ENCODE results near the gene MAP3K5.
"Not testable (repeated sequence)": the region's sequence is repeated elsewhere in the genome, so short reads cannot be mapped to it uniquely, and the experiment has no call there.

Gene MAP3K5

DNA sequence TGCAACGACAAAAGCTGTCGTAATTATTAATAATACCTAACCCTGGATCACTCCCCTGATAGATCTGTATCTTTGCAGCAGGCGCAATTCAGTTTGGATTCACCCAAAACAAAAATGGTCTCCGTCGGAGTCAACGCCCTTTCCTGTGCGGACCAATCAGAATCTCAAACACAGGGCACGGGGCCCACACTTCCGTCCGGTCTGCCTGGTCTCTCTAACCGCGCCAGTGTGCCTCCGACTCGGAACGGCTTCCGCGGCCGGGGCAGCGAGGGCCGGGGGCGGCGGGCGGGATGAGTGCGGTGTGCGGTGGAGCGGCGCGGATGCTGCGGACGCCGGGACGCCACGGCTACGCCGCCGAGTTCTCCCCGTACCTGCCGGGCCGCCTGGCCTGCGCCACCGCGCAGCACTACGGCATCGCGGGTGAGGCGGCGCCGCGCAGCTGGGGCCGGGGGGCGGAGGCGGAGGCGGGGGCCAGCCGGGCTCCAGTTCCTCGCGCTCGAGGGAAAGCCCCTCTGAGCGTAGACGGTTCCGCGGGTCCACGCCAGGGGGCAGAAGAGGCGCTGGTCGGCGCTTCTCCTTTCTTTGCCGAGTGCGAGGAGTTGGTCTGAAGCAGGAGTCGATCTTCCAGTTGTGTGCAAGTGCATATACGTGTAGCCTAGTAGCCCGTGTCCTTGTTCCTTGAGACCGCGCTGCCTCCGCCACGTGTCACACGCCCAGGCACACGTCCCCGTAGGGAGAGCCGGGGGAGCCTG lies 30.3 kb upstream of the MAP3K5 start, which contains the start of gene PEX7:
PEX7 (plus strand) TSS at position 217 of the 752 bp plus-strand sequence; CDS start at position 291, 74 bp downstream.
- H3K27me3 ChIP-seq (replicated peaks in 2 of 5; ENCODE audit: control insufficient read depth in 4 of 5, insufficient read depth in 5 of 5, low read length in 4 of 5): no peaks in the 10 kb centered on the region
- H3K36me3 ChIP-seq (ENCODE audit: control insufficient read depth in 4 of 4, insufficient read depth in 4 of 4, low read length in 3 of 4): peaks cover 0 to 12% (median 5%) of the 10 kb centered on the region in 4 experiments
- ChIA-PET POLR2A (interaction anchor here (1.0 to 2.7 kb wide), 2 partner anchors 31 to 84 kb away, joined by 3 to 7 read pairs; partner anchors contain the start of gene MAP3K5), CTCF (interaction anchor here (1.4 to 2.4 kb wide), 2 partner anchors 18 to 179 kb away, joined by 4 to 10 read pairs; no protein-coding TSS in a partner anchor)
- H3K4me3 ChIP-seq (ENCODE audit: control insufficient read depth in 1 of 7, extremely low read depth in 1 of 7, insufficient read depth in 4 of 7, low read depth in 2 of 7, low read length in 6 of 7): peak within 1 kb of the TSS; percentile 28 to 96 (median 81)
- H3K4me1 ChIP-seq (ENCODE audit: control extremely low read depth in 1 of 4, control insufficient read depth in 4 of 4, insufficient read depth in 4 of 4, low read length in 3 of 4): peaks cover 0 to 14% (median 10%) of the 10 kb centered on the region in 4 experiments
- DNase-seq: peak; percentile 93 to 97 (median 97)
- WGBS (ENCODE audit: insufficient coverage): 0% methylated on average over 56 of the region's 78 CpGs
- peak within 1 kb of the TSS; percentile 80 to 86 for H3K27ac ChIP-seq (ENCODE audit: insufficient read depth in 1 of 2, low read depth in 1 of 2, low read length in 2 of 2, poor library complexity in 1 of 2, severe bottlenecking in 2 of 2)
- H3K9me3 ChIP-seq (ENCODE audit: control extremely low read depth in 1 of 5, control insufficient read depth in 4 of 5, insufficient read depth in 2 of 5, low read depth in 1 of 5, low read length in 4 of 5): no peaks in the 10 kb centered on the region

DNA sequence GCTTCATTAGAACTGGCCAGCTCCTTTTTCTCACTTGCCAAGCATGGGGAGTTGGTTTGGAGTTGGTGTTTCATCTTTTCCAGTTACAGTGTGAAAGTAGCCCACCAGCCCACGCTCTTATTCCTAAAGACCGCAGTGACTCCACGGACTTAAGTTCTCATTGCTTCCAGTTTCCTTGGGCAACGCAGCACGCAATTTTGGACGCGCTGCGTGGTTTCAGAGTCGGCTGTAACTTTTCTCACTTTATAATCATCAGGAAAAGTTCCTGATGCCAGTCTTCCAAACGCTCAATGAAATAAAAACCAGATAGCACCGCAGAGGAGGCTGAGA lies 29.7 kb upstream of the MAP3K5 start:
- Histone ChIP-seq H3K4me1 (ENCODE audit: control extremely low read depth in 1 of 4, control insufficient read depth in 4 of 4, insufficient read depth in 4 of 4, low read length in 3 of 4) (peaks cover 0 to 14% (median 10%) of the 10 kb centered on the region in 4 experiments), H3K9me3 (ENCODE audit: control extremely low read depth in 1 of 5, control insufficient read depth in 4 of 5, insufficient read depth in 2 of 5, low read depth in 1 of 5, low read length in 4 of 5) (no peaks in the 10 kb centered on the region), H3K4me3 (ENCODE audit: control insufficient read depth in 1 of 7, extremely low read depth in 1 of 7, insufficient read depth in 4 of 7, low read depth in 2 of 7, low read length in 6 of 7) (peak overlapping the region; percentile 28 to 96 (median 81)), H3K27me3 (replicated peaks in 2 of 5; ENCODE audit: control insufficient read depth in 4 of 5, insufficient read depth in 5 of 5, low read length in 4 of 5) (no peaks in the 10 kb centered on the region), H3K36me3 (ENCODE audit: control insufficient read depth in 4 of 4, insufficient read depth in 4 of 4, low read length in 3 of 4) (peaks cover 0 to 9% (median 5%) of the 10 kb centered on the region in 4 experiments), H3K27ac (ENCODE audit: insufficient read depth in 1 of 2, low read depth in 1 of 2, low read length in 2 of 2, poor library complexity in 1 of 2, severe bottlenecking in 2 of 2) (peak overlapping the region; percentile 80 to 86)
- ChIA-PET POLR2A (interaction anchor here (1.0 to 2.7 kb wide), 2 partner anchors 30 to 84 kb away, joined by 3 to 7 read pairs; partner anchors contain the start of gene MAP3K5), CTCF (interaction anchor here (2.4 kb wide), 1 partner anchor 178 kb away, joined by 10 read pairs; no protein-coding TSS in a partner anchor)
- WGBS (ENCODE audit: insufficient coverage): 0% methylated on average over 7 of the region's 11 CpGs
- no peak for DNase-seq

DNA sequence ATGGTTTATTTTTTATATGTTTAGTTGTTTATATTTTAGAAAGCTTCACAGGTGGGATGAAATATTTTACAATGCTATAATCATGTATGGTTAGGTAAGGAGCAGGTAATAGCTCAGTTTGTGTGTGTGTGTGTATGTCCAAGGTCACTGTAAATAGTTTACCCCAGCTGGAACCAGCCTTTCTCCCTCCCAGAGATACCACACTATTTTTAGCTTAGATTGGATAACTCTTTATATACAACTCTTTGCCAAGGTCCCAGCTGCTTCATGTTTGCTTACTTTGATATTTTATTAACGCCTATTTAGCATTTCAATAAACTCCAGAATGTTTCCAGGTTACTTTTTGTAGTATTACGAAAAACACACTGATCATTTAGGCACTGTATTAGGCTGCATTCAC lies 28.3 kb upstream of the MAP3K5 start:
- Histone ChIP-seq H3K36me3 (ENCODE audit: control insufficient read depth in 4 of 4, insufficient read depth in 4 of 4, low read length in 3 of 4) (no peaks in the 10 kb centered on the region), H3K4me3 (ENCODE audit: control insufficient read depth in 1 of 7, extremely low read depth in 1 of 7, insufficient read depth in 4 of 7, low read depth in 2 of 7, low read length in 6 of 7) (no peak overlapping the region), H3K4me1 (ENCODE audit: control extremely low read depth in 1 of 4, control insufficient read depth in 4 of 4, insufficient read depth in 4 of 4, low read length in 3 of 4) (peaks cover 0 to 14% (median 10%) of the 10 kb centered on the region in 4 experiments), H3K9me3 (ENCODE audit: control extremely low read depth in 1 of 5, control insufficient read depth in 4 of 5, insufficient read depth in 2 of 5, low read depth in 1 of 5, low read length in 4 of 5) (no peaks in the 10 kb centered on the region), H3K27ac (ENCODE audit: insufficient read depth in 1 of 2, low read depth in 1 of 2, low read length in 2 of 2, poor library complexity in 1 of 2, severe bottlenecking in 2 of 2) (no peak overlapping the region), H3K27me3 (replicated peaks in 2 of 5; ENCODE audit: control insufficient read depth in 4 of 5, insufficient read depth in 5 of 5, low read length in 4 of 5) (no peaks in the 10 kb centered on the region)
- no peak for DNase-seq
- CTCF ChIA-PET: no interaction called here
- WGBS (ENCODE audit: insufficient coverage): 100% methylated on average over 2 of the region's 2 CpGs
- POLR2A ChIA-PET: no interaction called here

GRCh38 chr6:136816656-136817055 lies 24.4 kb upstream of the MAP3K5 start:
- H3K4me3 ChIP-seq (ENCODE audit: control insufficient read depth in 1 of 7, extremely low read depth in 1 of 7, insufficient read depth in 4 of 7, low read depth in 2 of 7, low read length in 6 of 7): no peak overlapping the region
- no peak for DNase-seq
- H3K36me3 ChIP-seq (ENCODE audit: control insufficient read depth in 4 of 4, insufficient read depth in 4 of 4, low read length in 3 of 4): no peaks in the 10 kb centered on the region
- H3K27me3 ChIP-seq (replicated peaks in 2 of 5; ENCODE audit: control insufficient read depth in 4 of 5, insufficient read depth in 5 of 5, low read length in 4 of 5): no peaks in the 10 kb centered on the region
- 92% methylated on average over 2 of the region's 2 CpGs for WGBS (ENCODE audit: insufficient coverage)
- ChIA-PET CTCF (interaction anchor here (1.2 to 1.3 kb wide), 2 partner anchors 25 to 173 kb away, joined by 3 to 4 read pairs; partner anchors contain the start of gene MAP3K5), POLR2A (no interaction called here)
- H3K4me1 ChIP-seq (ENCODE audit: control extremely low read depth in 1 of 4, control insufficient read depth in 4 of 4, insufficient read depth in 4 of 4, low read length in 3 of 4): peaks cover 0 to 4% (median 1%) of the 10 kb centered on the region in 4 experiments
- no peak overlapping the region for H3K27ac ChIP-seq (ENCODE audit: insufficient read depth in 1 of 2, low read depth in 1 of 2, low read length in 2 of 2, poor library complexity in 1 of 2, severe bottlenecking in 2 of 2)
- peaks cover 0 to 1% (median 0%) of the 10 kb centered on the region in 5 experiments for H3K9me3 ChIP-seq (ENCODE audit: control extremely low read depth in 1 of 5, control insufficient read depth in 4 of 5, insufficient read depth in 2 of 5, low read depth in 1 of 5, low read length in 4 of 5)

- CTCF ChIA-PET; H3K9me3 ChIP-seq (ENCODE audit: control extremely low read depth in 1 of 5, control insufficient read depth in 4 of 5, insufficient read depth in 2 of 5, low read depth in 1 of 5, low read length in 4 of 5); POLR2A ChIA-PET; DNase-seq; H3K27me3 ChIP-seq (replicated peaks in 2 of 5; ENCODE audit: control insufficient read depth in 4 of 5, insufficient read depth in 5 of 5, low read length in 4 of 5); H3K4me3 ChIP-seq (ENCODE audit: control insufficient read depth in 1 of 7, extremely low read depth in 1 of 7, insufficient read depth in 4 of 7, low read depth in 2 of 7, low read length in 6 of 7); H3K36me3 ChIP-seq (ENCODE audit: control insufficient read depth in 4 of 4, insufficient read depth in 4 of 4, low read length in 3 of 4); H3K4me1 ChIP-seq (ENCODE audit: control extremely low read depth in 1 of 4, control insufficient read depth in 4 of 4, insufficient read depth in 4 of 4, low read length in 3 of 4); H3K27ac ChIP-seq (ENCODE audit: insufficient read depth in 1 of 2, low read depth in 1 of 2, low read length in 2 of 2, poor library complexity in 1 of 2, severe bottlenecking in 2 of 2): not testable (repeated sequence)
- no CpG with 5 or more reads among the region's 1 CpG for WGBS (ENCODE audit: insufficient coverage)
Observed at GRCh38 chr6:136815608-136816007, 23.3 kb upstream of the MAP3K5 start.

- CTCF ChIA-PET: interaction anchor here (0.7 kb wide), 1 partner anchor 10 kb away, joined by 4 read pairs; no protein-coding TSS in a partner anchor
Observed at GRCh38 chr6:136812174-136812573, 19.9 kb upstream of the MAP3K5 start.

DNA sequence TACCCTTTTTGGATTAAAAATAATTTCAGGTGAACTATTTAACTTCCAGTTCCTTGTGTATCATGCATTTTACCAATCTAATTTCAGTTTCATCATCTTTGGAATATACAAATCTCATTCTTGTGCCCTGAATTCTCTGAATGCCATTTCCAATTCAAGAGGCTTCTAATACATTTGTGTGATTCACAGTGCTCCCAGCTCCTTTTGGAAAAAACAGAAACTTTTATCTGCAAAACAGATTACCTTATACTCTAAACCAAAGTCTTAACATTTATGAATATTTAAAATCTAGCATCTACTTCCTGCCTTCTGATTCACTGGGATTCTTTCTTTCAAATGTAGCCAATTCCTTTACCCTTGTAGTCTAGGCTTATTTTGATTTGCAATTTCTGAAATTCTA lies 19.0 kb upstream of the MAP3K5 start:
- H3K27ac ChIP-seq (ENCODE audit: insufficient read depth in 1 of 2, low read depth in 1 of 2, low read length in 2 of 2, poor library complexity in 1 of 2, severe bottlenecking in 2 of 2): no peak overlapping the region
- peaks cover 0 to 1% (median 0%) of the 10 kb centered on the region in 5 experiments for H3K9me3 ChIP-seq (ENCODE audit: control extremely low read depth in 1 of 5, control insufficient read depth in 4 of 5, insufficient read depth in 2 of 5, low read depth in 1 of 5, low read length in 4 of 5)
- no peak overlapping the region for H3K4me3 ChIP-seq (ENCODE audit: control insufficient read depth in 1 of 7, extremely low read depth in 1 of 7, insufficient read depth in 4 of 7, low read depth in 2 of 7, low read length in 6 of 7)
- ChIA-PET POLR2A (no interaction called here), CTCF (interaction anchor here (1.6 kb wide), 1 partner anchor 19 kb away, joined by 6 read pairs; the partner anchor contains the start of gene MAP3K5)
- no peak for DNase-seq
- H3K4me1 ChIP-seq (ENCODE audit: control extremely low read depth in 1 of 4, control insufficient read depth in 4 of 4, insufficient read depth in 4 of 4, low read length in 3 of 4): no peaks in the 10 kb centered on the region
- H3K36me3 ChIP-seq (ENCODE audit: control insufficient read depth in 4 of 4, insufficient read depth in 4 of 4, low read length in 3 of 4): no peaks in the 10 kb centered on the region
- no peaks in the 10 kb centered on the region for H3K27me3 ChIP-seq (replicated peaks in 2 of 5; ENCODE audit: control insufficient read depth in 4 of 5, insufficient read depth in 5 of 5, low read length in 4 of 5)

More at GRCh38 chr6:136812174-136812573, 19.9 kb upstream of the MAP3K5 start:
- WGBS (ENCODE audit: insufficient coverage): 89% methylated on average over 1 of the region's 2 CpGs
- no peak overlapping the region for H3K4me3 ChIP-seq (ENCODE audit: control insufficient read depth in 1 of 7, extremely low read depth in 1 of 7, insufficient read depth in 4 of 7, low read depth in 2 of 7, low read length in 6 of 7)
- POLR2A ChIA-PET: no interaction called here
- no peak for DNase-seq
- no peaks in the 10 kb centered on the region for H3K27me3 ChIP-seq (replicated peaks in 2 of 5; ENCODE audit: control insufficient read depth in 4 of 5, insufficient read depth in 5 of 5, low read length in 4 of 5)
- no peak overlapping the region for H3K27ac ChIP-seq (ENCODE audit: insufficient read depth in 1 of 2, low read depth in 1 of 2, low read length in 2 of 2, poor library complexity in 1 of 2, severe bottlenecking in 2 of 2)
- no peaks in the 10 kb centered on the region for H3K36me3 ChIP-seq (ENCODE audit: control insufficient read depth in 4 of 4, insufficient read depth in 4 of 4, low read length in 3 of 4)
- no peaks in the 10 kb centered on the region for H3K4me1 ChIP-seq (ENCODE audit: control extremely low read depth in 1 of 4, control insufficient read depth in 4 of 4, insufficient read depth in 4 of 4, low read length in 3 of 4)
- H3K9me3 ChIP-seq (ENCODE audit: control extremely low read depth in 1 of 5, control insufficient read depth in 4 of 5, insufficient read depth in 2 of 5, low read depth in 1 of 5, low read length in 4 of 5): peaks cover 0 to 1% (median 0%) of the 10 kb centered on the region in 5 experiments
